Measurements from ENCODE around the gene TM9SF1. TPM values are rescaled to one million over a fixed set of nuclear protein-coding genes. Genes with fewer than 3 reads are reported as not detected.

The TM9SF1 gene
- polyA plus RNA-seq, 1 donor, result 50.9 TPM

- Histone ChIP-seq H3K4me1 (ENCODE audit: control insufficient read depth, insufficient read depth, low read length) (peaks cover 21% of the 10 kb centered on the region), H3K36me3 (ENCODE audit: control insufficient read depth, insufficient read depth, low read length) (peaks cover 61% of the 10 kb centered on the region), H3K27ac (ENCODE audit: low read length) (no peak overlapping the region), H3K9me3 (ENCODE audit: control insufficient read depth, low read depth, low read length) (no peaks in the 10 kb centered on the region), H3K4me3 (ENCODE audit: low read length) (no peak overlapping the region), H3K27me3 (ENCODE audit: control insufficient read depth, insufficient read depth, low read length) (no peaks in the 10 kb centered on the region)
- DNase-seq, result no peak
- WGBS (ENCODE audit: insufficient coverage, low lambda C conversion rate), result no CpG with 5 or more reads among the region's 6 CpGs
Observed at GRCh38 chr14:24236689-24237462, 41.6 kb upstream of the TM9SF1 start.

GRCh38 chr14:24235804-24236688 is 40.8 kb upstream of the TM9SF1 start:
- WGBS (ENCODE audit: insufficient coverage, low lambda C conversion rate), result 93% methylated on average over 3 of the region's 5 CpGs
- H3K4me1 ChIP-seq (ENCODE audit: control insufficient read depth, insufficient read depth, low read length), result peaks cover 18% of the 10 kb centered on the region
- peaks cover 59% of the 10 kb centered on the region for H3K36me3 ChIP-seq (ENCODE audit: control insufficient read depth, insufficient read depth, low read length)
- H3K4me3 ChIP-seq (ENCODE audit: low read length), result no peak overlapping the region
- no peaks in the 10 kb centered on the region for H3K27me3 ChIP-seq (ENCODE audit: control insufficient read depth, insufficient read depth, low read length)
- H3K27ac ChIP-seq (ENCODE audit: low read length), result no peak overlapping the region
- DNase-seq, result no peak
- no peaks in the 10 kb centered on the region for H3K9me3 ChIP-seq (ENCODE audit: control insufficient read depth, low read depth, low read length)

GRCh38 chr14:24234095-24235005 is 39.1 kb upstream of the TM9SF1 start:
- DNase-seq, result no peak
- H3K4me1 ChIP-seq (ENCODE audit: control insufficient read depth, insufficient read depth, low read length), result peaks cover 12% of the 10 kb centered on the region
- no peak overlapping the region for H3K4me3 ChIP-seq (ENCODE audit: low read length)
- H3K9me3 ChIP-seq (ENCODE audit: control insufficient read depth, low read depth, low read length), result no peaks in the 10 kb centered on the region
- no CpG with 5 or more reads among the region's 3 CpGs for WGBS (ENCODE audit: insufficient coverage, low lambda C conversion rate)
- peaks cover 42% of the 10 kb centered on the region for H3K36me3 ChIP-seq (ENCODE audit: control insufficient read depth, insufficient read depth, low read length)
- H3K27me3 ChIP-seq (ENCODE audit: control insufficient read depth, insufficient read depth, low read length), result no peaks in the 10 kb centered on the region
- no peak overlapping the region for H3K27ac ChIP-seq (ENCODE audit: low read length)

- H3K36me3 ChIP-seq (ENCODE audit: control insufficient read depth, insufficient read depth, low read length), result peaks cover 35% of the 10 kb centered on the region
Observed at GRCh38 chr14:24233538-24233866, 38.3 kb upstream of the TM9SF1 start.

GRCh38 chr14:24232645-24233537 is 37.6 kb upstream of the TM9SF1 start, which contains the start of gene GMPR2:
Gene GMPR2 (plus strand): TSS chr14:24232929. CDS start chr14:24233254, 325 bp downstream.
- Histone ChIP-seq H3K27me3 (ENCODE audit: control insufficient read depth, insufficient read depth, low read length) (no peaks in the 10 kb centered on the region), H3K4me1 (ENCODE audit: control insufficient read depth, insufficient read depth, low read length) (peaks cover 12% of the 10 kb centered on the region), H3K9me3 (ENCODE audit: control insufficient read depth, low read depth, low read length) (no peaks in the 10 kb centered on the region), H3K27ac (ENCODE audit: low read length) (peak within 1 kb of the TSS; percentile 75), H3K36me3 (ENCODE audit: control insufficient read depth, insufficient read depth, low read length) (peaks cover 33% of the 10 kb centered on the region), H3K4me3 (ENCODE audit: low read length) (peak within 1 kb of the TSS; percentile 62)
- 0% methylated on average over 1 of the region's 38 CpGs for WGBS (ENCODE audit: insufficient coverage, low lambda C conversion rate)
- no peak for DNase-seq

More at GRCh38 chr14:24233538-24233866, 38.3 kb upstream of the TM9SF1 start:
- DNase-seq, result no peak
- Histone ChIP-seq H3K4me1 (ENCODE audit: control insufficient read depth, insufficient read depth, low read length) (peaks cover 12% of the 10 kb centered on the region), H3K27me3 (ENCODE audit: control insufficient read depth, insufficient read depth, low read length) (no peaks in the 10 kb centered on the region), H3K4me3 (ENCODE audit: low read length) (peak overlapping the region; percentile 62), H3K9me3 (ENCODE audit: control insufficient read depth, low read depth, low read length) (no peaks in the 10 kb centered on the region), H3K27ac (ENCODE audit: low read length) (peak overlapping the region; percentile 75)
- 57% methylated on average over 1 of the region's 2 CpGs for WGBS (ENCODE audit: insufficient coverage, low lambda C conversion rate)

- no CpG with 5 or more reads among the region's 30 CpGs for WGBS (ENCODE audit: insufficient coverage, low lambda C conversion rate)
- peaks cover 12% of the 10 kb centered on the region for H3K4me1 ChIP-seq (ENCODE audit: control insufficient read depth, insufficient read depth, low read length)
Observed at GRCh38 chr14:24232121-24232644, 36.9 kb upstream of the TM9SF1 start, which contains the start of gene NEDD8. Gene NEDD8 (minus strand): TSS chr14:24232367. CDS start chr14:24232267, 100 bp downstream.

GRCh38 chr14:24231263-24232120 is 36.3 kb upstream of the TM9SF1 start:
- H3K36me3 ChIP-seq (ENCODE audit: control insufficient read depth, insufficient read depth, low read length), result peaks cover 21% of the 10 kb centered on the region
- no peaks in the 10 kb centered on the region for H3K9me3 ChIP-seq (ENCODE audit: control insufficient read depth, low read depth, low read length)
- no peak for DNase-seq
- peak overlapping the region; percentile 75 for H3K27ac ChIP-seq (ENCODE audit: low read length)
- no peaks in the 10 kb centered on the region for H3K27me3 ChIP-seq (ENCODE audit: control insufficient read depth, insufficient read depth, low read length)
- H3K4me1 ChIP-seq (ENCODE audit: control insufficient read depth, insufficient read depth, low read length), result peaks cover 12% of the 10 kb centered on the region
- H3K4me3 ChIP-seq (ENCODE audit: low read length), result peak overlapping the region; percentile 62
- 40% methylated on average over 1 of the region's 23 CpGs for WGBS (ENCODE audit: insufficient coverage, low lambda C conversion rate)

More at GRCh38 chr14:24232121-24232644, 36.9 kb upstream of the TM9SF1 start, which contains the start of gene NEDD8:
- H3K36me3 ChIP-seq (ENCODE audit: control insufficient read depth, insufficient read depth, low read length), result peaks cover 28% of the 10 kb centered on the region
- peak; percentile 89 to 95 for DNase-seq
- no peaks in the 10 kb centered on the region for H3K9me3 ChIP-seq (ENCODE audit: control insufficient read depth, low read depth, low read length)
- peak within 1 kb of the TSS; percentile 62 for H3K4me3 ChIP-seq (ENCODE audit: low read length)
- H3K27me3 ChIP-seq (ENCODE audit: control insufficient read depth, insufficient read depth, low read length), result no peaks in the 10 kb centered on the region
- peak within 1 kb of the TSS; percentile 75 for H3K27ac ChIP-seq (ENCODE audit: low read length)

- Histone ChIP-seq H3K4me3 (ENCODE audit: low read length) (no peak overlapping the region), H3K27ac (ENCODE audit: low read length) (no peak overlapping the region), H3K27me3 (ENCODE audit: control insufficient read depth, insufficient read depth, low read length) (no peaks in the 10 kb centered on the region), H3K9me3 (ENCODE audit: control insufficient read depth, low read depth, low read length) (no peaks in the 10 kb centered on the region), H3K36me3 (ENCODE audit: control insufficient read depth, insufficient read depth, low read length) (peaks cover 6% of the 10 kb centered on the region), H3K4me1 (ENCODE audit: control insufficient read depth, insufficient read depth, low read length) (peaks cover 12% of the 10 kb centered on the region)
- no peak for DNase-seq
- WGBS (ENCODE audit: insufficient coverage, low lambda C conversion rate), result no CpG with 5 or more reads among the region's 1 CpG
Observed at GRCh38 chr14:24228902-24229301, 33.7 kb upstream of the TM9SF1 start.

Measured in large intestine (tissue), 3 donors.